OCI-LY7 (cell line): ENCODE measurements around the gene MKS1.

Source experiments
- EZH2phosphoT487 ChIP-seq: fragments of 200-600 bp; sonication (generic); IDR thresholded peaks from 2 replicates; pipeline ENCODE4 v1.6.1; 2018; ENCODE audit warnings: low read depth, borderline replicate concordance, mild to moderate bottlenecking, mixed run types, antibody characterized with exemption, low read length, moderate library complexity, mixed read lengths
- TF ChIP-seq, protein P1 (sequence below): fragments of 200-600 bp; sonication (generic); conservative IDR thresholded peaks from 2 replicates; pipeline ENCODE4 v1.5.1; 2014; ENCODE audit warnings: mild to moderate bottlenecking, antibody characterized with exemption, low read length, moderate library complexity, mixed read lengths

DNA sequence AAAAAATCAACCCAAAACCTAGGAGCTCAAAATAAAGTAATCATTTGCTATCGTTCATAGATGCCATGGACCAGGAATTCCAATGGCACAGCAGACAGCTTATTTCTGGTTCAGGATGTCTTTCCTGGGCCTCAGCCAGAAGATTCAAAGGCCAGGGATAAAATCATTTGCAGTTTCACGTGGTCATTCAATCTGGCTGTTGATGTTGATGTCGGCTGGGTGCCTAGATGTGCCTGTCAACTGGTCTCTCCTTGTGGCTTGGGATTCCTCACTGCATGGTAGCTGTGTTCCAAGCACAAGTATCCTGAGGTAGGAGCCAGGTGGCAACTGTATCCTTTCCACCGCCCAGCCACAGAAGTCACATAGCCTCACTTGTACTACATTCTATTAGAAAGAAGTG is 37.3 kb downstream of the MKS1 start:
- TF ChIP-seq, protein P1, sequence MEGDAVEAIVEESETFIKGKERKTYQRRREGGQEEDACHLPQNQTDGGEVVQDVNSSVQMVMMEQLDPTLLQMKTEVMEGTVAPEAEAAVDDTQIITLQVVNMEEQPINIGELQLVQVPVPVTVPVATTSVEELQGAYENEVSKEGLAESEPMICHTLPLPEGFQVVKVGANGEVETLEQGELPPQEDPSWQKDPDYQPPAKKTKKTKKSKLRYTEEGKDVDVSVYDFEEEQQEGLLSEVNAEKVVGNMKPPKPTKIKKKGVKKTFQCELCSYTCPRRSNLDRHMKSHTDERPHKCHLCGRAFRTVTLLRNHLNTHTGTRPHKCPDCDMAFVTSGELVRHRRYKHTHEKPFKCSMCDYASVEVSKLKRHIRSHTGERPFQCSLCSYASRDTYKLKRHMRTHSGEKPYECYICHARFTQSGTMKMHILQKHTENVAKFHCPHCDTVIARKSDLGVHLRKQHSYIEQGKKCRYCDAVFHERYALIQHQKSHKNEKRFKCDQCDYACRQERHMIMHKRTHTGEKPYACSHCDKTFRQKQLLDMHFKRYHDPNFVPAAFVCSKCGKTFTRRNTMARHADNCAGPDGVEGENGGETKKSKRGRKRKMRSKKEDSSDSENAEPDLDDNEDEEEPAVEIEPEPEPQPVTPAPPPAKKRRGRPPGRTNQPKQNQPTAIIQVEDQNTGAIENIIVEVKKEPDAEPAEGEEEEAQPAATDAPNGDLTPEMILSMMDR, result no peak
- TF ChIP-seq EZH2phosphoT487, result no peak
